ENCODE data around the gene THEMIS. TPM values are rescaled to one million over a fixed set of nuclear protein-coding genes. Genes with fewer than 3 reads are reported as not detected.

Gene THEMIS
- total RNA-seq, 1 donor, result under 0.01 TPM

GRCh38 chr6:127864701-127865100 lies 36.2 kb downstream of the THEMIS start:
- DNase-seq (ENCODE audit: low read depth in 2 of 3, low spot score in 2 of 3), result no peak

- no peak for DNase-seq (ENCODE audit: low read depth in 2 of 3, low spot score in 2 of 3)
These were observed 40.1 kb downstream of the THEMIS start for GRCh38 chr6:127860723-127861122.

- no peak for DNase-seq (ENCODE audit: low read depth in 2 of 3, low spot score in 2 of 3)
These were observed 40.9 kb downstream of the THEMIS start for GRCh38 chr6:127859956-127860355.

GRCh38 chr6:127858727-127859391 lies 42.0 kb downstream of the THEMIS start:
- no peak for DNase-seq (ENCODE audit: low read depth in 2 of 3, low spot score in 2 of 3)

GRCh38 chr6:127857051-127857637 lies 43.7 kb downstream of the THEMIS start:
- DNase-seq (ENCODE audit: low read depth in 2 of 3, low spot score in 2 of 3), result no peak

- DNase-seq (ENCODE audit: low read depth in 2 of 3, low spot score in 2 of 3), result peak in 1 of 3 donors; percentile 51
These were observed 45.2 kb downstream of the THEMIS start for GRCh38 chr6:127855542-127856159.

- peak in 2 of 3 donors; percentile 1 to 9 for DNase-seq (ENCODE audit: low read depth in 2 of 3, low spot score in 2 of 3)
These were observed 46.8 kb downstream of the THEMIS start for GRCh38 chr6:127854009-127854408.

GRCh38 chr6:127851197-127851596 lies 49.7 kb downstream of the THEMIS start:
- DNase-seq (ENCODE audit: low read depth in 2 of 3, low spot score in 2 of 3), result no peak

- no peak for DNase-seq (ENCODE audit: low read depth in 2 of 3, low spot score in 2 of 3)
These were observed 55.6 kb downstream of the THEMIS start for GRCh38 chr6:127845242-127845641.

GRCh38 chr6:127844529-127844928 lies 56.3 kb downstream of the THEMIS start:
- no peak for DNase-seq (ENCODE audit: low read depth in 2 of 3, low spot score in 2 of 3)

- no peak for DNase-seq (ENCODE audit: low read depth in 2 of 3, low spot score in 2 of 3)
These were observed 57.3 kb downstream of the THEMIS start for GRCh38 chr6:127843582-127843981.

- no peak for DNase-seq (ENCODE audit: low read depth in 2 of 3, low spot score in 2 of 3)
These were observed 58.3 kb downstream of the THEMIS start for GRCh38 chr6:127842562-127842961.

- DNase-seq (ENCODE audit: low read depth in 2 of 3, low spot score in 2 of 3), result no peak
These were observed 59.0 kb downstream of the THEMIS start for GRCh38 chr6:127841811-127842210.

- DNase-seq (ENCODE audit: low read depth in 2 of 3, low spot score in 2 of 3), result no peak
These were observed 66.7 kb downstream of the THEMIS start for GRCh38 chr6:127834136-127834535.

- DNase-seq (ENCODE audit: low read depth in 2 of 3, low spot score in 2 of 3), result no peak
These were observed 67.5 kb downstream of the THEMIS start for GRCh38 chr6:127833336-127833735.

GRCh38 chr6:127832381-127832780 lies 68.5 kb downstream of the THEMIS start:
- DNase-seq (ENCODE audit: low read depth in 2 of 3, low spot score in 2 of 3), result no peak

GRCh38 chr6:127824061-127824460 lies 76.8 kb downstream of the THEMIS start:
- DNase-seq (ENCODE audit: low read depth in 2 of 3, low spot score in 2 of 3), result no peak

- DNase-seq (ENCODE audit: low read depth in 2 of 3, low spot score in 2 of 3), result no peak
These were observed 79.4 kb downstream of the THEMIS start for GRCh38 chr6:127821431-127821830.

GRCh38 chr6:127818149-127818548 lies 82.7 kb downstream of the THEMIS start:
- no peak for DNase-seq (ENCODE audit: low read depth in 2 of 3, low spot score in 2 of 3)

GRCh38 chr6:127816643-127817042 lies 84.2 kb downstream of the THEMIS start:
- DNase-seq (ENCODE audit: low read depth in 2 of 3, low spot score in 2 of 3), result no peak

- no peak for DNase-seq (ENCODE audit: low read depth in 2 of 3, low spot score in 2 of 3)
These were observed 87.2 kb downstream of the THEMIS start for GRCh38 chr6:127813699-127814027.

- DNase-seq (ENCODE audit: low read depth in 2 of 3, low spot score in 2 of 3), result no peak
These were observed 87.7 kb downstream of the THEMIS start for GRCh38 chr6:127812985-127813698.
